Right atrium auricular region (tissue), 2 donors: ENCODE measurements around the gene CC2D1A. TPM values are rescaled to one million over a fixed set of nuclear protein-coding genes. Genes with fewer than 3 reads are reported as not detected.
A peak's percentile ranks its signal among the peaks of the same experiment; 100 is the strongest.

Experiments
- DNase-seq: peaks from one replicate; pipeline ENCODE4 v3.0.0-alpha.2; 2019; ENCODE audit warnings: low spot score
- H3K27ac ChIP-seq, 2 donors: fragments of 200-600 bp; sonication (generic); 1 replicate in 1 of 2; 2 replicates in 1 of 2; pipeline ENCODE4 v1.5.1; 2016 to 2019
- H3K27me3 ChIP-seq, 2 donors: fragments of 200-600 bp; sonication (generic); one replicate each; pipeline versions ENCODE4 v1.5.1 to v1.6.0; 2017 to 2019
- H3K36me3 ChIP-seq: fragments of 200-600 bp; sonication (generic); one replicate; pipeline ENCODE4 v1.5.1; 2016
- H3K4me1 ChIP-seq, 2 donors: fragments of 200-600 bp; sonication (generic); one replicate each; pipeline versions ENCODE4 v1.5.1 to v1.6.0; 2017 to 2019
- H3K4me3 ChIP-seq, 2 donors: fragments of 200-600 bp; sonication (generic); 1 replicate in 1 of 2; 2 replicates in 1 of 2; pipeline ENCODE4 v1.5.1; 2017 to 2019; ENCODE audit warnings: mild to moderate bottlenecking in 1 of 2, moderate library complexity in 1 of 2
- H3K9me3 ChIP-seq, 2 donors: fragments of 200-600 bp; sonication (generic); one replicate each; pipeline ENCODE4 v1.5.1; 2019
- total RNA-seq, 2 donors: library from RNA; depleted of rRNA; stranded (reverse); fragments of >200 nt; gene quantifications; one replicate each; pipeline ENCODE4 v1.1.0, GENCODE V29; 2016
- TF ChIP-seq, protein P1 (sequence below), 2 donors: fragments of 200-600 bp; sonication (generic); IDR thresholded peaks; one replicate each; pipeline ENCODE4 v1.5.1; 2019; ENCODE audit warnings: antibody characterized with exemption in 2 of 2

CC2D1A gene
- total RNA-seq, 2 donors from 2014 or later: 16.1 to 22.6 TPM

DNA sequence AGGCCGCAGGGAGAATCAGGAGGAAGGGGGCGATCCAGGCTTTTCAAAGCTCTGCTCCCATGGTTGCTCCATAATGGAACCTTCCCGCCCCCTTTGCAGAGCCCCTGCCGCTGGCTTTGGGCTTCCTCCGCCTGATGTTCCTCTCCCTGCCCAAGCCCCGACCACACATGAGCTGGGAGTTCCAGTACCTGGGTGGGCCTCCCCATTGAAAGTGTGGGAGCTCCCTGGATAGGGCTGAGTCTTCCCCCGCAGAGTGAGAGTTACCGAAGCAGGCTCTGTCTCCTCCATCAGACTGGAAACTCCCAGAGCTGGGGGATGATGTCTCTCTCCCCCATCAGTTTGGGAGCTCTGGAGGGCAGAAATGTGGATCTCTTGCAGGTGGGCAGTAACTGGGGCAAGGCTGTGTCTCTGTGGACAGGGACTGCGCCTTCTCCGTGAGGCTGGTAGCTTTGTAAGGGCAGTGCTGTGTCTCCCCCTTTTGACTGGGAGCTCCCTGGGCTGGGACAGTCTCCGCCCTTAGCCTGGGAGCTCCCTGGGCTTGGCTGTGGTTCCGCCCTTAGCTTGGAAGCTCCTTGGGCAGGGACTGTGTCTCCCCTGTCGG lies 47.0 kb downstream of the CC2D1A start:
- no peak for DNase-seq
- Histone ChIP-seq H3K4me3 (peak overlapping the region; percentile 87 to 90), H3K9me3 (no peaks in the 10 kb centered on the region), H3K27me3 (no peaks in the 10 kb centered on the region), H3K27ac (peak overlapping the region; percentile 79 to 83), H3K36me3 (peaks cover 22% of the 10 kb centered on the region), H3K4me1 (peaks cover 0 to 36% of the 10 kb centered on the region in 2 donors)
- TF ChIP-seq, protein P1, sequence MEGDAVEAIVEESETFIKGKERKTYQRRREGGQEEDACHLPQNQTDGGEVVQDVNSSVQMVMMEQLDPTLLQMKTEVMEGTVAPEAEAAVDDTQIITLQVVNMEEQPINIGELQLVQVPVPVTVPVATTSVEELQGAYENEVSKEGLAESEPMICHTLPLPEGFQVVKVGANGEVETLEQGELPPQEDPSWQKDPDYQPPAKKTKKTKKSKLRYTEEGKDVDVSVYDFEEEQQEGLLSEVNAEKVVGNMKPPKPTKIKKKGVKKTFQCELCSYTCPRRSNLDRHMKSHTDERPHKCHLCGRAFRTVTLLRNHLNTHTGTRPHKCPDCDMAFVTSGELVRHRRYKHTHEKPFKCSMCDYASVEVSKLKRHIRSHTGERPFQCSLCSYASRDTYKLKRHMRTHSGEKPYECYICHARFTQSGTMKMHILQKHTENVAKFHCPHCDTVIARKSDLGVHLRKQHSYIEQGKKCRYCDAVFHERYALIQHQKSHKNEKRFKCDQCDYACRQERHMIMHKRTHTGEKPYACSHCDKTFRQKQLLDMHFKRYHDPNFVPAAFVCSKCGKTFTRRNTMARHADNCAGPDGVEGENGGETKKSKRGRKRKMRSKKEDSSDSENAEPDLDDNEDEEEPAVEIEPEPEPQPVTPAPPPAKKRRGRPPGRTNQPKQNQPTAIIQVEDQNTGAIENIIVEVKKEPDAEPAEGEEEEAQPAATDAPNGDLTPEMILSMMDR (IDR thresholded peaks at IDR 0.05): no peak

DNA sequence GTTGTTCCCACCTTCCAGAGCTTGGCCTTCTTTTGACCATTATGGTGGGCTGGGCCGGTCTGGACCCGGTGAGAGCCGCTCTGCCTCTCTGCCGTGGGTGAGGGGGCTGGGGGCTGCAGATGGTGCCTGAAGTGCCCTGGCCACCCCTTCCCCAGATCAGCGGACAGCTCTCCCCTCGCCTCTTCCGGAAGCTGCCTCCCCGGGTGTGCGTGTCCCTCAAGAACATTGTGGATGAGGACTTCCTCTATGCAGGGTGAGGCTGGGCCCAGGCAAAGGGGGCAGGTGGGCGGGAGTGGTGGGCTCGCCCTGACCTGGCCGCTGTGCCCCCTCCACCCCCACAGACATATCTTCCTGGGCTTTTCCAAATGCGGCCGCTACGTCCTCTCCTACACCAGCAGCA lies 48.2 kb downstream of the CC2D1A start:
- H3K27me3 ChIP-seq: no peaks in the 10 kb centered on the region
- H3K36me3 ChIP-seq: peaks cover 24% of the 10 kb centered on the region
- peaks cover 0 to 38% of the 10 kb centered on the region in 2 donors for H3K4me1 ChIP-seq
- H3K4me3 ChIP-seq: no peak overlapping the region
- TF ChIP-seq, protein P1 (IDR thresholded peaks at IDR 0.05): no peak
- DNase-seq: no peak
- no peak overlapping the region for H3K27ac ChIP-seq
- no peaks in the 10 kb centered on the region for H3K9me3 ChIP-seq

DNA sequence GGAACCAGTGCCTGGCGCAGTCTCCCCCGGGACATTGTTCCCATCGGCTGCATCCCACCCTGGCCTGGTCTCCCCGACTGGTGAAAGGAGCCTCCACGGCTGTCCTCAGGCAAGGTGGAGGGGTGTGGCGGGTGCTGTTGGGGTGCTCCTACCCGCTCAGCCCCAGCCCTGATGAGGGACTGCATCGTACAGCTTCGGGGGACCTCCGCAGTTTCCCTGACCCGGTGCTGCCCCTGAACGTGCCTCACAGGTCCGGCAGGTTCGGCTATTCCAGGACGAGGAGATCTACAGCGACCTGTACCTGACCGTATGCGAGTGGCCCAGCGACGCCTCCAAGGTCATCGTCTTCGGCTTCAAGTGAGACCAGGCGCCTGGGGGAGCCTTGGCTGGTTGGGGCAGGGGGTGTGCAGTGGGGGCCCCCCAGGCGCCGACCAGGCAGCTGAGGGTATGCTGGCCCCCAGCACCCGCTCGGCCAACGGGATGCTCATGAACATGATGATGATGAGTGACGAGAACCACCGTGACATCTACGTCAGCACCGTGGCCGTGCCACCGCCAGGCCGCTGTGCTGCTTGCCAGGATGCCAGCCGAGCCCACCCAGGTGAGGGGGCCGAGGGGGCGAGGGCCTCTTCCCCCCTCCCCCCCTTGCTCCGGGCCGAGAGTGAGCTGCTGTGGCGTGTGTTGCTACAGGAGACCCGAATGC lies 49.8 kb downstream of the CC2D1A start:
- TF ChIP-seq, protein P1 (IDR thresholded peaks at IDR 0.05): no peak
- Histone ChIP-seq H3K9me3 (no peaks in the 10 kb centered on the region), H3K27ac (peak overlapping the region in 1 of 2 donors; percentile 47), H3K27me3 (no peaks in the 10 kb centered on the region), H3K36me3 (peaks cover 41% of the 10 kb centered on the region), H3K4me3 (no peak overlapping the region), H3K4me1 (peaks cover 0 to 38% of the 10 kb centered on the region in 2 donors)
- DNase-seq: no peak

DNA sequence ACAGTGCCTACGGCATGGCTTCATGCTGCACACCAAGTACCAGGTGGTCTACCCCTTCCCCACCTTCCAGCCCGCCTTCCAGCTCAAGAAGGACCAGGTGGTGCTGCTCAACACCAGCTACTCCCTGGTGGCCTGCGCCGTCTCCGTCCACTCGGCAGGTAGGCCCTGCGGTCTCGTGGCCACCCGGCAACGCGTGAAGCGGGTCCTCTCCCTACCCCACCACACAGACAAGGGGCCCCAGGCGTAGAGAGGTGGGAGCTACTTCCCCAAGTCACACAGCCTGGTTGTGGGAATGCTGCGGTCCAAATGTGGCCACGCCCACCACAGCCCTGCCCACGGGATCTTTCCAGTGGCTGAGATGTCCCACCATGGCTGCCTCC lies 50.4 kb downstream of the CC2D1A start:
- H3K9me3 ChIP-seq: no peaks in the 10 kb centered on the region
- H3K4me1 ChIP-seq: peaks cover 0 to 38% of the 10 kb centered on the region in 2 donors
- no peaks in the 10 kb centered on the region for H3K27me3 ChIP-seq
- DNase-seq: no peak
- H3K36me3 ChIP-seq: peaks cover 43% of the 10 kb centered on the region
- H3K27ac ChIP-seq: peak overlapping the region; percentile 37 to 47
- no peak overlapping the region for H3K4me3 ChIP-seq
- TF ChIP-seq, protein P1 (IDR thresholded peaks at IDR 0.05): no peak

DNA sequence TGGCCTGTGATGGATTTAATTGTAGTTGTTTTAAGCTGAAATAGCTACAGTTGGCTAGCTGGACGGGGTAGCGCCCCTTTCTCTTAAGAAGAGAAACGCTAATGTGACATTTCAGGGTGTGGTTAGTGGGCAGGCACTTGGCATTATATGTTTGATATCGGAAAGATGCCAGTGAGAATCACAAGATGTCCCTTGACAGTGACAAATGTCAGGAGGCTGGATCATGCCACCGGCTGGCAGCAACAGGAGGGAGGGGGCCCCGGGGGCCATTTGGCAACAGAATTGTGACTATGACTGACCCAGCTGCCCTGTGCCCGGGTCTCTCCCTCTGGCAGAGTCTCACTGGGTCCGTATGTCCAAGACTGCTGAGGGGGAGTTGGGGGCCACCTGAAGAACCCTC lies 51.0 kb downstream of the CC2D1A start:
- peaks cover 43% of the 10 kb centered on the region for H3K36me3 ChIP-seq
- peaks cover 0 to 34% of the 10 kb centered on the region in 2 donors for H3K4me1 ChIP-seq
- no peaks in the 10 kb centered on the region for H3K27me3 ChIP-seq
- no peak overlapping the region for H3K4me3 ChIP-seq
- DNase-seq: no peak
- peak overlapping the region; percentile 37 to 47 for H3K27ac ChIP-seq
- TF ChIP-seq, protein P1 (IDR thresholded peaks at IDR 0.05): no peak
- no peaks in the 10 kb centered on the region for H3K9me3 ChIP-seq
